Stimulated activated CD4-positive, alpha-beta T cell treated with anti-CD3 and anti-CD28 coated beads, Interleukin-1b, Interleukin-23, amount 100 ng/mL, for 48 hours (primary cell): ENCODE results near the gene OSBPL7.

ENCODE experiments used
- DNase-seq: peaks from one replicate; pipeline ENCODE4 v3.0.0-alpha.2; 2020

OSBPL7 gene

DNA sequence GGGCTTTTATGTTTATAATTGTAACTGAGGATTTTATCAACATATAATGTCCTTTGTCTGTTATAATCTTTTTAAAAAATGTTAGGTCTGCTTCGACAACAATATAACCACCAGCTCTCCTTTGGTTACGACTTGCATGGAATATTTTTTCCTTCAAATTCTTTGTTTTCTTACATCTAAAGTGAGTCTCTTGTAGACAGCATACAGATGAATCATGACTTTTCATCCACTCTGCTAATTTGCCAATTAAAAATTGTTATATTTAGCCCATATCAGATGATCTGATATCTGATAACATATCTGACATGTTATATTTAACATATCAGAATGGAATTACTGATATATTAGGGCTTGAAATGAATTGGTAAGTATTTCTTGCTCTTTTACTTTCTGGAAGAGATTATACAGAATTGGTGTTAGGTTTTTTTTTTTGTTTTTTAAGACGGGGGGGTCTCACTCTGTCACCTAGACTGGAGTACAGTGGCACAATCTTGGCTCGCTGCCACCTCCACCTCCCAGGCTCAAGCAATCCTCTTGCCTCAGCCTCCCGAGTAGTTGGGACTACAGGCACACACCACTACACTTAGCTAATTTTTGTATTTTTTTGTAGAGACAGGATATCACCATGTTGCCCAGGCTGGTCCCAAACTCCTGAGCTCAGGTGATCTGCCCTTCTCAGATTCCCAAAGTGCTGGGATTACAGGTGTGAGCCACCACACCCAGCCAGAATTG is 61.0 kb downstream of the OSBPL7 start:
- DNase-seq = no peak

GRCh38 chr17:47757386-47757785 is 64.2 kb downstream of the OSBPL7 start:
- DNase-seq = no peak
